Stomach (tissue), 4 donors: ENCODE data around the gene SEPTIN11.
"Not testable (repeated sequence)": the region's sequence is repeated elsewhere in the genome, so short reads cannot be mapped to it uniquely, and the experiment has no call there.

Source experiments
- EP300 ChIP-seq: sonication (generic); formaldehyde crosslinking; IDR thresholded peaks from one replicate; pipeline ENCODE4 v1.6.1; 2017; ENCODE audit warnings: antibody characterized with exemption
- POLR2A ChIP-seq, 4 donors: fragments of 450-650 bp; IDR thresholded peaks; one replicate each; pipeline ENCODE4 v1.6.1; 2016; ENCODE audit warnings: antibody characterized with exemption in 4 of 4, control low read depth in 2 of 4, mild to moderate bottlenecking in 1 of 4, moderate library complexity in 1 of 4
- POLR2AphosphoS5 ChIP-seq, 3 donors: sonication (generic); formaldehyde crosslinking; IDR thresholded peaks; one replicate each; pipeline ENCODE4 v1.6.1; 2016; ENCODE audit warnings: antibody characterized with exemption in 3 of 3
- TF ChIP-seq, protein P1 (sequence below), 7 experiments: fragments of 450-650 bp in 4 of 7; fragments of 200-600 bp in 3 of 7; sonication (generic) in 3 of 7; IDR thresholded peaks; one replicate each; pipeline ENCODE4 v1.5.1; 2016 to 2019; ENCODE audit warnings: antibody characterized with exemption in 7 of 7, control low read depth in 2 of 7, mild to moderate bottlenecking in 1 of 7

DNA sequence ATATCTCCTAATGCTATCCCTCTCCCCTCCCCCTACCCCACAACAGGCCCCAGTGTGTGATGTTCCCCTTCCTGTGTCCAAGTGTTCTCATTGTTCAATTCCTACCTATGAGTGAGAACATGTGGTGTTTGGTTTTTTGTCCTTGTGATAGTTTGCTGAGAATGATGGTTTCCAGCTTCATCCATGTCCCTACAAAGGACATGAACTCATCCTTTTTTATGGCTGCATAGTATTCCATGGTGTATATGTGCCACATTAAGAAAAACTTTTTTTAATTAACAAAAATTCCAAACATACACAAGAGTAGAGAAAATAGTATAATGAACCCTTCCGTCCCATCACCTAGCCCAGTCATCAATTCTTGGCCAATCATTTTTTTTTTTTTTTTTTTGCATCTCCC, 14.4 kb downstream of the SEPTIN11 start:
- TF ChIP-seq, protein P1, sequence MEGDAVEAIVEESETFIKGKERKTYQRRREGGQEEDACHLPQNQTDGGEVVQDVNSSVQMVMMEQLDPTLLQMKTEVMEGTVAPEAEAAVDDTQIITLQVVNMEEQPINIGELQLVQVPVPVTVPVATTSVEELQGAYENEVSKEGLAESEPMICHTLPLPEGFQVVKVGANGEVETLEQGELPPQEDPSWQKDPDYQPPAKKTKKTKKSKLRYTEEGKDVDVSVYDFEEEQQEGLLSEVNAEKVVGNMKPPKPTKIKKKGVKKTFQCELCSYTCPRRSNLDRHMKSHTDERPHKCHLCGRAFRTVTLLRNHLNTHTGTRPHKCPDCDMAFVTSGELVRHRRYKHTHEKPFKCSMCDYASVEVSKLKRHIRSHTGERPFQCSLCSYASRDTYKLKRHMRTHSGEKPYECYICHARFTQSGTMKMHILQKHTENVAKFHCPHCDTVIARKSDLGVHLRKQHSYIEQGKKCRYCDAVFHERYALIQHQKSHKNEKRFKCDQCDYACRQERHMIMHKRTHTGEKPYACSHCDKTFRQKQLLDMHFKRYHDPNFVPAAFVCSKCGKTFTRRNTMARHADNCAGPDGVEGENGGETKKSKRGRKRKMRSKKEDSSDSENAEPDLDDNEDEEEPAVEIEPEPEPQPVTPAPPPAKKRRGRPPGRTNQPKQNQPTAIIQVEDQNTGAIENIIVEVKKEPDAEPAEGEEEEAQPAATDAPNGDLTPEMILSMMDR (IDR thresholded peaks at IDR 0.05), result not testable (repeated sequence)
- TF ChIP-seq POLR2A (IDR thresholded peaks at IDR 0.05); POLR2AphosphoS5 (IDR thresholded peaks at IDR 0.05); EP300: not testable (repeated sequence)
